HepG2 (cell line): ENCODE data around the gene CD58. TPM values are rescaled to one million over a fixed set of nuclear protein-coding genes. Genes with fewer than 3 reads are reported as not detected.

Source experiments
- FOSL1 ChIP-seq: sonication (generic); formaldehyde crosslinking; IDR thresholded peaks from 2 replicates; pipeline ENCODE4 v1.9.0; 2021; ENCODE audit warnings: missing genetic modification reagents, borderline replicate concordance
- GFI1 ChIP-seq: sonication (generic); formaldehyde crosslinking; IDR thresholded peaks from 2 replicates; pipeline ENCODE4 v1.5.0; 2020; ENCODE audit warnings: missing genetic modification reagents, mild to moderate bottlenecking, borderline replicate concordance
- NAIF1 ChIP-seq: sonication (generic); formaldehyde crosslinking; IDR thresholded peaks from 2 replicates; pipeline ENCODE4 v1.5.0; 2020; ENCODE audit warnings: mild to moderate bottlenecking, missing genetic modification reagents, borderline replicate concordance
- NFIC ChIP-seq: IDR thresholded peaks from 2 replicates; pipeline ENCODE4 v1.6.1; 2012; ENCODE audit warnings: mild to moderate bottlenecking, low read length, inconsistent platforms
- NKX3-1 ChIP-seq: sonication (generic); formaldehyde crosslinking; IDR thresholded peaks from 2 replicates; pipeline ENCODE4 v1.5.0; 2020; ENCODE audit warnings: missing genetic modification reagents
- POLR2G ChIP-seq: fragments of 200-400 bp; formaldehyde crosslinking; IDR thresholded peaks from 2 replicates; pipeline ENCODE4 v1.6.1; 2018; ENCODE audit warnings: mild to moderate bottlenecking, low read depth, low read length, moderate library complexity
- SKI ChIP-seq: fragments of 450-650 bp; IDR thresholded peaks from one replicate; pipeline ENCODE4 v1.6.1; 2018; ENCODE audit warnings: mild to moderate bottlenecking; ENCODE audit not compliant: partially characterized antibody
- ZBTB2 ChIP-seq: sonication (generic); formaldehyde crosslinking; IDR thresholded peaks from 2 replicates; pipeline ENCODE4 v1.8.0; 2022; ENCODE audit warnings: low read depth, missing genetic modification reagents
- ZBTB37 ChIP-seq: sonication (generic); formaldehyde crosslinking; IDR thresholded peaks from 2 replicates; pipeline ENCODE4 v1.4.0; 2020; ENCODE audit warnings: mild to moderate bottlenecking, missing genetic modification reagents
- ZFYVE20 ChIP-seq: sonication (generic); formaldehyde crosslinking; IDR thresholded peaks from 2 replicates; pipeline ENCODE4 v1.8.0; 2023; ENCODE audit warnings: low read depth, mild to moderate bottlenecking, moderate library complexity, missing genetic modification reagents, borderline replicate concordance
- ZNF24 ChIP-seq: fragments of 450-650 bp; IDR thresholded peaks from 2 replicates; pipeline ENCODE4 v1.6.1; 2017; ENCODE audit warnings: antibody characterized with exemption, mild to moderate bottlenecking
- ZNF354B ChIP-seq: sonication (generic); formaldehyde crosslinking; IDR thresholded peaks from 2 replicates; pipeline ENCODE4 v1.8.0; 2022; ENCODE audit warnings: mild to moderate bottlenecking, missing genetic modification reagents
- ZNF414 ChIP-seq: sonication (generic); formaldehyde crosslinking; IDR thresholded peaks from 2 replicates; pipeline ENCODE4 v1.5.0; 2020; ENCODE audit warnings: missing genetic modification reagents
- ZSCAN21 ChIP-seq: sonication (generic); formaldehyde crosslinking; IDR thresholded peaks from 2 replicates; pipeline ENCODE4 v1.8.0; 2022; ENCODE audit warnings: mild to moderate bottlenecking, missing genetic modification reagents, moderate library complexity, borderline replicate concordance
- polyA plus RNA-seq, 8 experiments: library from polyadenylated mRNA; depleted of rRNA in 3 of 8; stranded (reverse) in 7 of 8; unstranded in 1 of 8; fragments of >200 nt; fragmentation: Illumina TruSeq in 4 of 8; extraction: Trizol in 4 of 8; gene quantifications; 2 replicates each; pipeline versions ENCODE4 v1.2.1 to v1.2.3, GENCODE V29; 2011 to 2016; ENCODE audit warnings: low read depth in 4 of 8, missing spikeins in 1 of 8, mixed read lengths in 1 of 8; ENCODE audit not compliant: insufficient read depth in 1 of 8
- total RNA-seq, 5 experiments: library from RNA; depleted of rRNA; stranded (reverse); fragments of >200 nt; fragmentation: Illumina TruSeq; extraction: Trizol; gene quantifications; 2 replicates each; pipeline ENCODE4 v1.2.3, GENCODE V29; 2016; ENCODE audit warnings: low read depth in 1 of 5
- TF ChIP-seq, protein P1 (sequence below): sonication (generic); formaldehyde crosslinking; IDR thresholded peaks from 2 replicates; pipeline ENCODE4 v1.8.1; 2023; ENCODE audit warnings: mild to moderate bottlenecking, missing genetic modification reagents
- TF ChIP-seq, protein P2 (sequence below): sonication (generic); formaldehyde crosslinking; IDR thresholded peaks from 2 replicates; pipeline ENCODE4 v1.8.0; 2022; ENCODE audit warnings: missing genetic modification reagents, low read depth, mild to moderate bottlenecking, borderline replicate concordance
- TF ChIP-seq, protein P3 (sequence below): sonication (generic); formaldehyde crosslinking; IDR thresholded peaks from 2 replicates; pipeline ENCODE4 v1.4.0; 2020; ENCODE audit warnings: mild to moderate bottlenecking, missing genetic modification reagents
- TF ChIP-seq, protein P4 (sequence below): IDR thresholded peaks from 2 replicates; pipeline ENCODE4 v1.6.1; 2018; ENCODE audit warnings: missing genetic modification reagents

Gene CD58
- total and polyA plus RNA-seq, 2 of the 13 experiments (the other 11 are each of a cell fraction or from before 2014, with no cell fraction given) = 9.4 to 13.5 TPM

DNA sequence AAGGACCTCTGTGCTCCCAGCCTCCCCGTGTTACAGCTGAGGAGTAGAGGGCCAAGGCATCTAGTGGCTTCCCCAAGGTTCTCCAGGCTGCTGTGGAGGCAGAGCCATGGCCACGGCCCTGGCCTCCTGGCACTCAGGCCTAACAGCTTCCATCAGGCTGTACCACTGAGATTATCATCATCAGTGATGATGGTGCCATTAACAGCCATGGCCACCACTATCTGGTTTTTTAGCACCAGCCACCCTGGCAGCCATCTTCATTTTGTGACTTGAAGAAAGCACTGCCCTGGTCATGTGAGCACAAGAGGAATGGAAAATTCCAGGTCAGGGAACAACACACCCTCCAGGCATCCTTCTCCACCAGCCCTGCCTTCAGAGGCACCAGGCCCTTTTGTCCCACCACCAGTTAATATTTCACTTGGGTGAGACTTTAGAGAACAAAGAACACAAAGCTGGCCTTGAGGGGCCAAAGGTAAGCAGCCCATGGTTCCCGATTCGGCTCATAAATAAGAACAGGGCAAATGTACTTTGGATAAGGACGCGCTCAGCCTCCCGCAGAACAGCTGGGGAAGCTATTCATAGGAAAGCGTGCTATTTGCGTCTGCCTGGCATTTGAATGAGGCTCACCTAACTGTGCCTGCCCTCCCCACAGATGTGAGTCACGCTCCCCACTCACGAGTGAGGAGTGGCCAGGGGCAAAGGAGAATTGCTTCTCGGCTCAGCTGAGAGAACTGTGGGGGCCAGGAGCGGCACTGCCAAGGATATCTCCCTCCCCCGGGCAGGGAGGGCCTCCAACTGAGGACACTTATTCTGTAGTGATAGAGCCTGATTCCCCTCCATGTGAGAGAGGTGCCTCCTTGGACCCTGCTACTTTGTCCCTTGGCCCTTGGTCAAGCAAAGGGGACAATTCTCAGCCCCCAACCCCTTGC is 95.6 kb downstream of the CD58 start (continued):
- TF ChIP-seq GFI1 (CRISPR knock-in tag) (peak; percentile 77; the same call in 1 of the 2 replicates), NFIC (peak; percentile 73), ZSCAN21 (CRISPR knock-in tag) (no peak; the same call in 1 of the 2 replicates), ZNF24 (peak; percentile 20; the same call in 1 of the 2 replicates), ZBTB37 (CRISPR knock-in tag) (no peak), NAIF1 (CRISPR knock-in tag) (no peak; the same call in 1 of the 2 replicates), ZFYVE20 (CRISPR knock-in tag) (no peak), SKI (peak; percentile 24), NKX3-1 (CRISPR knock-in tag) (no peak), ZBTB2 (CRISPR knock-in tag) (no peak), ZNF414 (CRISPR knock-in tag) (peak; percentile 43; the same call in 1 of the 2 replicates), POLR2G (peak; percentile 89), FOSL1 (CRISPR knock-in tag) (no peak), ZNF354B (CRISPR knock-in tag) (no peak)
- TF ChIP-seq, protein P1, sequence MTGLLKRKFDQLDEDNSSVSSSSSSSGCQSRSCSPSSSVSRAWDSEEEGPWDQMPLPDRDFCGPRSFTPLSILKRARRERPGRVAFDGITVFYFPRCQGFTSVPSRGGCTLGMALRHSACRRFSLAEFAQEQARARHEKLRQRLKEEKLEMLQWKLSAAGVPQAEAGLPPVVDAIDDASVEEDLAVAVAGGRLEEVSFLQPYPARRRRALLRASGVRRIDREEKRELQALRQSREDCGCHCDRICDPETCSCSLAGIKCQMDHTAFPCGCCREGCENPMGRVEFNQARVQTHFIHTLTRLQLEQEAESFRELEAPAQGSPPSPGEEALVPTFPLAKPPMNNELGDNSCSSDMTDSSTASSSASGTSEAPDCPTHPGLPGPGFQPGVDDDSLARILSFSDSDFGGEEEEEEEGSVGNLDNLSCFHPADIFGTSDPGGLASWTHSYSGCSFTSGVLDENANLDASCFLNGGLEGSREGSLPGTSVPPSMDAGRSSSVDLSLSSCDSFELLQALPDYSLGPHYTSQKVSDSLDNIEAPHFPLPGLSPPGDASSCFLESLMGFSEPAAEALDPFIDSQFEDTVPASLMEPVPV (CRISPR knock-in tag) = no peak; the same call in 1 of the 2 replicates
- TF ChIP-seq, protein P2, sequence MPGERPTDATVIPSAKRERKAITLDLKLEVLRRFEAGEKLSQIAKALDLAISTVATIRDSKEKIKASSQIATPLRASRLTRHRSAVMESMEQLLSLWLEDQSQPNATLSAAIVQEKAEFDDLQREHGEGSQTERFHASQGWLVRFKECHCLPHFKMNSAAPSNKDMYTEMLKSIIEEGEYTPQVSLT (CRISPR knock-in tag) = no peak
- TF ChIP-seq, protein P3, sequence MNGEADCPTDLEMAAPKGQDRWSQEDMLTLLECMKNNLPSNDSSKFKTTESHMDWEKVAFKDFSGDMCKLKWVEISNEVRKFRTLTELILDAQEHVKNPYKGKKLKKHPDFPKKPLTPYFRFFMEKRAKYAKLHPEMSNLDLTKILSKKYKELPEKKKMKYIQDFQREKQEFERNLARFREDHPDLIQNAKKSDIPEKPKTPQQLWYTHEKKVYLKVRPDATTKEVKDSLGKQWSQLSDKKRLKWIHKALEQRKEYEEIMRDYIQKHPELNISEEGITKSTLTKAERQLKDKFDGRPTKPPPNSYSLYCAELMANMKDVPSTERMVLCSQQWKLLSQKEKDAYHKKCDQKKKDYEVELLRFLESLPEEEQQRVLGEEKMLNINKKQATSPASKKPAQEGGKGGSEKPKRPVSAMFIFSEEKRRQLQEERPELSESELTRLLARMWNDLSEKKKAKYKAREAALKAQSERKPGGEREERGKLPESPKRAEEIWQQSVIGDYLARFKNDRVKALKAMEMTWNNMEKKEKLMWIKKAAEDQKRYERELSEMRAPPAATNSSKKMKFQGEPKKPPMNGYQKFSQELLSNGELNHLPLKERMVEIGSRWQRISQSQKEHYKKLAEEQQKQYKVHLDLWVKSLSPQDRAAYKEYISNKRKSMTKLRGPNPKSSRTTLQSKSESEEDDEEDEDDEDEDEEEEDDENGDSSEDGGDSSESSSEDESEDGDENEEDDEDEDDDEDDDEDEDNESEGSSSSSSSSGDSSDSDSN (CRISPR knock-in tag) = peak; percentile 51; the same call in 1 of the 2 replicates
- TF ChIP-seq, protein P4, sequence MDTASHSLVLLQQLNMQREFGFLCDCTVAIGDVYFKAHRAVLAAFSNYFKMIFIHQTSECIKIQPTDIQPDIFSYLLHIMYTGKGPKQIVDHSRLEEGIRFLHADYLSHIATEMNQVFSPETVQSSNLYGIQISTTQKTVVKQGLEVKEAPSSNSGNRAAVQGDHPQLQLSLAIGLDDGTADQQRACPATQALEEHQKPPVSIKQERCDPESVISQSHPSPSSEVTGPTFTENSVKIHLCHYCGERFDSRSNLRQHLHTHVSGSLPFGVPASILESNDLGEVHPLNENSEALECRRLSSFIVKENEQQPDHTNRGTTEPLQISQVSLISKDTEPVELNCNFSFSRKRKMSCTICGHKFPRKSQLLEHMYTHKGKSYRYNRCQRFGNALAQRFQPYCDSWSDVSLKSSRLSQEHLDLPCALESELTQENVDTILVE (CRISPR knock-in tag) = peak; percentile 88; the same call in 1 of the 2 replicates
